SK-N-SH treated with all-trans-retinoic acid at 6 μM for 48 hours (cell line): ENCODE measurements around the gene SCN3B.
A peak's percentile ranks its signal among the peaks of the same experiment; 100 is the strongest.

ENCODE experiments used
- ATAC-seq: fragments of 200-7000 bp; cut with Tn5 transposase; 3 replicates; pipeline ENCODE4 v1.9.1; 2020; ENCODE audit warnings: mild to moderate bottlenecking, moderate library complexity
- ARNTL ChIP-seq: fragments of 450-650 bp; formaldehyde crosslinking; IDR thresholded peaks from 2 replicates; pipeline ENCODE4 v1.5.0; 2020; ENCODE audit warnings: low read depth, mild to moderate bottlenecking, moderate library complexity, borderline replicate concordance
- CSDC2 ChIP-seq: fragments of 250-450 bp; sonication (Bioruptor Pico); IDR thresholded peaks from 2 replicates; pipeline ENCODE4 v1.5.0; 2020; ENCODE audit warnings: mild to moderate bottlenecking, moderate library complexity
- ESRRG ChIP-seq: fragments of 250-450 bp; sonication (Bioruptor Pico); IDR thresholded peaks from 2 replicates; pipeline ENCODE4 v1.6.1; 2021; ENCODE audit warnings: mild to moderate bottlenecking
- GLIS3 ChIP-seq: fragments of 250-450 bp; sonication (Bioruptor Pico); IDR thresholded peaks from 2 replicates; pipeline ENCODE4 v1.5.0; 2020; ENCODE audit warnings: mild to moderate bottlenecking, moderate library complexity
- ISL1 ChIP-seq: fragments of 250-450 bp; sonication (Bioruptor Pico); IDR thresholded peaks from 2 replicates; pipeline ENCODE4 v2.1.2; 2022; ENCODE audit warnings: mild to moderate bottlenecking, moderate library complexity
- OSR1 ChIP-seq: fragments of 250-450 bp; sonication (Bioruptor Pico); IDR thresholded peaks from 2 replicates; pipeline ENCODE4 v1.8.0; 2022; ENCODE audit warnings: moderate library complexity, mild to moderate bottlenecking, inconsistent platforms
- PPARA ChIP-seq: fragments of 250-450 bp; sonication (Bioruptor Pico); IDR thresholded peaks from 2 replicates; pipeline ENCODE4 v1.5.0; 2020; ENCODE audit warnings: mild to moderate bottlenecking, borderline replicate concordance
- RARB ChIP-seq: fragments of 250-450 bp; sonication (Bioruptor Pico); IDR thresholded peaks from 2 replicates; pipeline ENCODE4 v1.8.0; 2021; ENCODE audit warnings: mild to moderate bottlenecking, moderate library complexity
- SNAI2 ChIP-seq: fragments of 250-450 bp; sonication (Bioruptor Pico); IDR thresholded peaks from 2 replicates; pipeline ENCODE4 v1.5.0; 2020; ENCODE audit warnings: mild to moderate bottlenecking, moderate library complexity
- TCF4 ChIP-seq: fragments of 250-450 bp; sonication (Bioruptor Pico); IDR thresholded peaks from 2 replicates; pipeline ENCODE4 v1.8.0; 2021; ENCODE audit warnings: mild to moderate bottlenecking, moderate library complexity, borderline replicate concordance
- TOX ChIP-seq: fragments of 250-450 bp; sonication (Bioruptor Pico); IDR thresholded peaks from 2 replicates; pipeline ENCODE4 v1.8.0; 2021; ENCODE audit warnings: mild to moderate bottlenecking, moderate library complexity, borderline replicate concordance
- ZC3H10 ChIP-seq: fragments of 250-450 bp; sonication (Bioruptor Pico); IDR thresholded peaks from 2 replicates; pipeline ENCODE4 v1.5.1; 2021; ENCODE audit warnings: mild to moderate bottlenecking, moderate library complexity
- ZFP3 ChIP-seq: fragments of 250-450 bp; sonication (Bioruptor Pico); IDR thresholded peaks from 2 replicates; pipeline ENCODE4 v1.5.0; 2020; ENCODE audit warnings: mild to moderate bottlenecking, moderate library complexity
- ZFP30 ChIP-seq: fragments of 450-650 bp; formaldehyde crosslinking; IDR thresholded peaks from 2 replicates; pipeline ENCODE4 v1.5.0; 2022; ENCODE audit warnings: mild to moderate bottlenecking, moderate library complexity
- ZNF565 ChIP-seq: fragments of 450-650 bp; formaldehyde crosslinking; conservative IDR thresholded peaks from 2 replicates; pipeline ENCODE4 v1.5.0; 2020; ENCODE audit warnings: low read depth, mild to moderate bottlenecking, moderate library complexity
- ZNF70 ChIP-seq: fragments of 450-650 bp; formaldehyde crosslinking; IDR thresholded peaks from 2 replicates; pipeline ENCODE4 v1.5.0; 2020; ENCODE audit warnings: mild to moderate bottlenecking, moderate library complexity
- TF ChIP-seq, protein P1 (sequence below): fragments of 250-450 bp; sonication (Bioruptor Pico); IDR thresholded peaks from 2 replicates; pipeline ENCODE4 v1.5.1; 2020; ENCODE audit warnings: low read depth, mild to moderate bottlenecking, moderate library complexity
- TF ChIP-seq, protein P2 (sequence below): fragments of 250-450 bp; sonication (Bioruptor Pico); IDR thresholded peaks from 2 replicates; pipeline ENCODE4 v1.8.0; 2020; ENCODE audit warnings: mild to moderate bottlenecking, moderate library complexity, borderline replicate concordance
- TF ChIP-seq, protein P3 (sequence below): fragments of 250-450 bp; sonication (Bioruptor Pico); IDR thresholded peaks from 2 replicates; pipeline ENCODE4 v1.5.1; 2021; ENCODE audit warnings: mild to moderate bottlenecking, moderate library complexity
- TF ChIP-seq, protein P4 (sequence below): fragments of 250-450 bp; sonication (Bioruptor Pico); IDR thresholded peaks from 2 replicates; pipeline ENCODE4 v1.5.0; 2020; ENCODE audit warnings: mild to moderate bottlenecking, moderate library complexity
- TF ChIP-seq, protein P5 (sequence below): fragments of 250-450 bp; sonication (Bioruptor Pico); IDR thresholded peaks from 2 replicates; pipeline ENCODE4 v1.8.0; 2021; ENCODE audit warnings: low read depth, mild to moderate bottlenecking, moderate library complexity, borderline replicate concordance

SCN3B gene

DNA sequence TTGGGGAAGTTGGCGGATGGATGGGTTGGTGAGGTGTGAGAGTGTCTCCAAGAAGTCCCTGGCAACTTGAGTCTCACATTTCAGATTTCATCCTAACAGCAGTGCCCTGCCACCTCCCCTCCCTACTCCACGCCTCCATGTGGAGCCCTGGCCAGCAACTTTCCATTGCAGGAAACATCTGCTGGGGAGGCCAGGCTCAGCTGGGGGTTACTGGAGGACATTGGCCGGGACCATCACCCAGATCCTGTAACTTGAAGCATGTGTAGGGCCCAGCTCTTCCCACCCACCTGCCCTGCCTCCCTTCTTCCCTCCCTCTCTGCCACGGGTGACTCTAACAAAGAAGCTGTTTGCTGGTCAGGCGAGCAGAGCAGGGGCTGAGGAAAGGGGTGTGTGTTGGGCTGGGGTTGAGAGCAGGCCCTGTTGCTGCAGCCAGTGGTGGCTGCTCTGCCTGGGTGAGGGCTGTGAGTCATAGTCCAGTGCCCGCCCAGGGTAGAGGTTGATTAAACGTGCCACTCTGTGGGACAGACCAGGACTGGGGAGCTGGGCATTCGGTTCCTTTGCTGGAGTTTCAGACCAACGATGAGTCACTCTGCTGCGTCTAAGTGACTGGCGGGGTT, 64.0 kb downstream of the SCN3B start:
- no peak for TF ChIP-seq ZC3H10 (CRISPR knock-in tag)
- TF ChIP-seq ESRRG (CRISPR knock-in tag) = no peak
- TF ChIP-seq ISL1 (CRISPR knock-in tag) = no peak
- TF ChIP-seq ARNTL (CRISPR knock-in tag) = no peak
- no peak for TF ChIP-seq ZNF565 (CRISPR knock-in tag)
- TF ChIP-seq, protein P1, sequence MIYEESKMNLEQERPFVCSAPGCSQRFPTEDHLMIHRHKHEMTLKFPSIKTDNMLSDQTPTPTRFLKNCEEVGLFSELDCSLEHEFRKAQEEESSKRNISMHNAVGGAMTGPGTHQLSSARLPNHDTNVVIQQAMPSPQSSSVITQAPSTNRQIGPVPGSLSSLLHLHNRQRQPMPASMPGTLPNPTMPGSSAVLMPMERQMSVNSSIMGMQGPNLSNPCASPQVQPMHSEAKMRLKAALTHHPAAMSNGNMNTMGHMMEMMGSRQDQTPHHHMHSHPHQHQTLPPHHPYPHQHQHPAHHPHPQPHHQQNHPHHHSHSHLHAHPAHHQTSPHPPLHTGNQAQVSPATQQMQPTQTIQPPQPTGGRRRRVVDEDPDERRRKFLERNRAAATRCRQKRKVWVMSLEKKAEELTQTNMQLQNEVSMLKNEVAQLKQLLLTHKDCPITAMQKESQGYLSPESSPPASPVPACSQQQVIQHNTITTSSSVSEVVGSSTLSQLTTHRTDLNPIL = no peak
- TF ChIP-seq OSR1 (CRISPR knock-in tag) = no peak
- TF ChIP-seq, protein P2, sequence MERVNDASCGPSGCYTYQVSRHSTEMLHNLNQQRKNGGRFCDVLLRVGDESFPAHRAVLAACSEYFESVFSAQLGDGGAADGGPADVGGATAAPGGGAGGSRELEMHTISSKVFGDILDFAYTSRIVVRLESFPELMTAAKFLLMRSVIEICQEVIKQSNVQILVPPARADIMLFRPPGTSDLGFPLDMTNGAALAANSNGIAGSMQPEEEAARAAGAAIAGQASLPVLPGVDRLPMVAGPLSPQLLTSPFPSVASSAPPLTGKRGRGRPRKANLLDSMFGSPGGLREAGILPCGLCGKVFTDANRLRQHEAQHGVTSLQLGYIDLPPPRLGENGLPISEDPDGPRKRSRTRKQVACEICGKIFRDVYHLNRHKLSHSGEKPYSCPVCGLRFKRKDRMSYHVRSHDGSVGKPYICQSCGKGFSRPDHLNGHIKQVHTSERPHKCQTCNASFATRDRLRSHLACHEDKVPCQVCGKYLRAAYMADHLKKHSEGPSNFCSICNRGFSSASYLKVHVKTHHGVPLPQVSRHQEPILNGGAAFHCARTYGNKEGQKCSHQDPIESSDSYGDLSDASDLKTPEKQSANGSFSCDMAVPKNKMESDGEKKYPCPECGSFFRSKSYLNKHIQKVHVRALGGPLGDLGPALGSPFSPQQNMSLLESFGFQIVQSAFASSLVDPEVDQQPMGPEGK (CRISPR knock-in tag) = no peak
- no peak for TF ChIP-seq SNAI2 (CRISPR knock-in tag)
- TF ChIP-seq ZNF70 (CRISPR knock-in tag) = no peak
- TF ChIP-seq, protein P3, sequence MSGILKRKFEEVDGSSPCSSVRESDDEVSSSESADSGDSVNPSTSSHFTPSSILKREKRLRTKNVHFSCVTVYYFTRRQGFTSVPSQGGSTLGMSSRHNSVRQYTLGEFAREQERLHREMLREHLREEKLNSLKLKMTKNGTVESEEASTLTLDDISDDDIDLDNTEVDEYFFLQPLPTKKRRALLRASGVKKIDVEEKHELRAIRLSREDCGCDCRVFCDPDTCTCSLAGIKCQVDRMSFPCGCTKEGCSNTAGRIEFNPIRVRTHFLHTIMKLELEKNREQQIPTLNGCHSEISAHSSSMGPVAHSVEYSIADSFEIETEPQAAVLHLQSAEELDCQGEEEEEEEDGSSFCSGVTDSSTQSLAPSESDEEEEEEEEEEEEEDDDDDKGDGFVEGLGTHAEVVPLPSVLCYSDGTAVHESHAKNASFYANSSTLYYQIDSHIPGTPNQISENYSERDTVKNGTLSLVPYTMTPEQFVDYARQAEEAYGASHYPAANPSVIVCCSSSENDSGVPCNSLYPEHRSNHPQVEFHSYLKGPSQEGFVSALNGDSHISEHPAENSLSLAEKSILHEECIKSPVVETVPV (CRISPR knock-in tag) = no peak
- no peak for TF ChIP-seq ZFP3 (CRISPR knock-in tag)
- no peak for TF ChIP-seq RARB (CRISPR knock-in tag)
- no peak for TF ChIP-seq TOX (CRISPR knock-in tag)
- no peak for TF ChIP-seq CSDC2 (CRISPR knock-in tag)
- no peak for TF ChIP-seq PPARA (CRISPR knock-in tag)
- no peak for TF ChIP-seq GLIS3 (CRISPR knock-in tag)
- TF ChIP-seq, protein P4, sequence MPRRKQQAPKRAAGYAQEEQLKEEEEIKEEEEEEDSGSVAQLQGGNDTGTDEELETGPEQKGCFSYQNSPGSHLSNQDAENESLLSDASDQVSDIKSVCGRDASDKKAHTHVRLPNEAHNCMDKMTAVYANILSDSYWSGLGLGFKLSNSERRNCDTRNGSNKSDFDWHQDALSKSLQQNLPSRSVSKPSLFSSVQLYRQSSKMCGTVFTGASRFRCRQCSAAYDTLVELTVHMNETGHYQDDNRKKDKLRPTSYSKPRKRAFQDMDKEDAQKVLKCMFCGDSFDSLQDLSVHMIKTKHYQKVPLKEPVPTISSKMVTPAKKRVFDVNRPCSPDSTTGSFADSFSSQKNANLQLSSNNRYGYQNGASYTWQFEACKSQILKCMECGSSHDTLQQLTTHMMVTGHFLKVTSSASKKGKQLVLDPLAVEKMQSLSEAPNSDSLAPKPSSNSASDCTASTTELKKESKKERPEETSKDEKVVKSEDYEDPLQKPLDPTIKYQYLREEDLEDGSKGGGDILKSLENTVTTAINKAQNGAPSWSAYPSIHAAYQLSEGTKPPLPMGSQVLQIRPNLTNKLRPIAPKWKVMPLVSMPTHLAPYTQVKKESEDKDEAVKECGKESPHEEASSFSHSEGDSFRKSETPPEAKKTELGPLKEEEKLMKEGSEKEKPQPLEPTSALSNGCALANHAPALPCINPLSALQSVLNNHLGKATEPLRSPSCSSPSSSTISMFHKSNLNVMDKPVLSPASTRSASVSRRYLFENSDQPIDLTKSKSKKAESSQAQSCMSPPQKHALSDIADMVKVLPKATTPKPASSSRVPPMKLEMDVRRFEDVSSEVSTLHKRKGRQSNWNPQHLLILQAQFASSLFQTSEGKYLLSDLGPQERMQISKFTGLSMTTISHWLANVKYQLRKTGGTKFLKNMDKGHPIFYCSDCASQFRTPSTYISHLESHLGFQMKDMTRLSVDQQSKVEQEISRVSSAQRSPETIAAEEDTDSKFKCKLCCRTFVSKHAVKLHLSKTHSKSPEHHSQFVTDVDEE (CRISPR knock-in tag) = no peak
- ATAC-seq = peak; percentile 97

DNA sequence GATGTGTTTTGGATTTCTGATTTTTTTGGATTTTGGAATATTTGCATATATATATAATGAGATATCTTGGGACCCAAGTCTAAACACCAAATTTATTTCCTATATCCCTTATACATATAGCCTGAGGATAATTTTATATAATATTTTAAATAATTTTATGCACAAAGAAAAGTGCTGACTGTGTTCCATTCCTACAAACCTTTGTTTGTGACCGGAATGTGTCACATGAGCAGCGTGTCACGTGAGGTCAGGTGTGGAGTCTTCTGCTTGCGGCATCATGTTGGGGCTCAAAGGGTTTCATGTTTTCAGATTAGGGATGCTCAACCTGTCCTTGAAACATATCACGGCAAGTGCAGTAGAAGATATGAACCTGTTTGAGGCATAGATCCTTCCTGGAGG, 65.6 kb downstream of the SCN3B start:
- ATAC-seq = no peak
- TF ChIP-seq ESRRG (CRISPR knock-in tag) = no peak
- TF ChIP-seq ZFP3 (CRISPR knock-in tag) = no peak
- no peak for TF ChIP-seq TCF4 (CRISPR knock-in tag)
- no peak for TF ChIP-seq PPARA (CRISPR knock-in tag)
- TF ChIP-seq ZNF70 (CRISPR knock-in tag) = no peak
- TF ChIP-seq ZNF565 (CRISPR knock-in tag) = no peak
- no peak for TF ChIP-seq TOX (CRISPR knock-in tag)
- TF ChIP-seq ZC3H10 (CRISPR knock-in tag) = no peak
- TF ChIP-seq, protein P5, sequence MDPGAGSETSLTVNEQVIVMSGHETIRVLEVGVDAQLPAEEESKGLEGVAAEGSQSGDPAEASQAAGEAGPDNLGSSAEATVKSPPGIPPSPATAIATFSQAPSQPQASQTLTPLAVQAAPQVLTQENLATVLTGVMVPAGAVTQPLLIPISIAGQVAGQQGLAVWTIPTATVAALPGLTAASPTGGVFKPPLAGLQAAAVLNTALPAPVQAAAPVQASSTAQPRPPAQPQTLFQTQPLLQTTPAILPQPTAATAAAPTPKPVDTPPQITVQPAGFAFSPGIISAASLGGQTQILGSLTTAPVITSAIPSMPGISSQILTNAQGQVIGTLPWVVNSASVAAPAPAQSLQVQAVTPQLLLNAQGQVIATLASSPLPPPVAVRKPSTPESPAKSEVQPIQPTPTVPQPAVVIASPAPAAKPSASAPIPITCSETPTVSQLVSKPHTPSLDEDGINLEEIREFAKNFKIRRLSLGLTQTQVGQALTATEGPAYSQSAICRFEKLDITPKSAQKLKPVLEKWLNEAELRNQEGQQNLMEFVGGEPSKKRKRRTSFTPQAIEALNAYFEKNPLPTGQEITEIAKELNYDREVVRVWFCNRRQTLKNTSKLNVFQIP (CRISPR knock-in tag) = no peak
- no peak for TF ChIP-seq ZFP30 (CRISPR knock-in tag)
- TF ChIP-seq RARB (CRISPR knock-in tag) = no peak
- TF ChIP-seq ISL1 (CRISPR knock-in tag) = no peak
